Erythroblast (primary cell): Measurements from ENCODE around the gene AK3.

Experiments used
- DNase-seq, 2 experiments: peaks; one replicate each; lab custom pipeline; 2025; lab: John Stamatoyannopoulos, UW
- GATA1 ChIP-seq: IDR thresholded peaks from 2 replicates; pipeline ENCODE4 v1.6.1; 2011; ENCODE audit warnings: low read depth, mild to moderate bottlenecking, control low read depth, low read length, moderate library complexity
- POLR2A ChIP-seq: IDR thresholded peaks from 2 replicates; pipeline ENCODE4 v1.6.1; 2011; ENCODE audit warnings: mild to moderate bottlenecking, low read length

The AK3 gene

DNA sequence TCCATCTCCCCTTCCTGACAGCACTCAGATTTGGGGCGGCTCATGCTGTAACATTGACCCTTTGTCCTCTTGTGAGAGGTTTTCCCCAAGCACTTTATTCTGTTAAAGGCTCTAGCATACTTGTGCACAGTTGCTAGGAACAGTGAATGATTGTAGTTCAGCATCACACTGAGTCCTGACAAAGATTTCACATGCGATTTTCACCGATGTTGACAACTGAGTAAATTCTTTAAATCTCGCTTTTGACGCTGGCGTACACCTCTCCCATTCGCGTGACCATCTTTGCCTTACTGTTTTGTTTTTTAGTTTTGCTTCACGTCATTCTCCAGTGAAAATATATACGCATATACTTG is 60.9 kb downstream of the AK3 start:
- TF ChIP-seq POLR2A, result no peak
- no peak for TF ChIP-seq GATA1
- DNase-seq, result peak; percentile 56 to 77

DNA sequence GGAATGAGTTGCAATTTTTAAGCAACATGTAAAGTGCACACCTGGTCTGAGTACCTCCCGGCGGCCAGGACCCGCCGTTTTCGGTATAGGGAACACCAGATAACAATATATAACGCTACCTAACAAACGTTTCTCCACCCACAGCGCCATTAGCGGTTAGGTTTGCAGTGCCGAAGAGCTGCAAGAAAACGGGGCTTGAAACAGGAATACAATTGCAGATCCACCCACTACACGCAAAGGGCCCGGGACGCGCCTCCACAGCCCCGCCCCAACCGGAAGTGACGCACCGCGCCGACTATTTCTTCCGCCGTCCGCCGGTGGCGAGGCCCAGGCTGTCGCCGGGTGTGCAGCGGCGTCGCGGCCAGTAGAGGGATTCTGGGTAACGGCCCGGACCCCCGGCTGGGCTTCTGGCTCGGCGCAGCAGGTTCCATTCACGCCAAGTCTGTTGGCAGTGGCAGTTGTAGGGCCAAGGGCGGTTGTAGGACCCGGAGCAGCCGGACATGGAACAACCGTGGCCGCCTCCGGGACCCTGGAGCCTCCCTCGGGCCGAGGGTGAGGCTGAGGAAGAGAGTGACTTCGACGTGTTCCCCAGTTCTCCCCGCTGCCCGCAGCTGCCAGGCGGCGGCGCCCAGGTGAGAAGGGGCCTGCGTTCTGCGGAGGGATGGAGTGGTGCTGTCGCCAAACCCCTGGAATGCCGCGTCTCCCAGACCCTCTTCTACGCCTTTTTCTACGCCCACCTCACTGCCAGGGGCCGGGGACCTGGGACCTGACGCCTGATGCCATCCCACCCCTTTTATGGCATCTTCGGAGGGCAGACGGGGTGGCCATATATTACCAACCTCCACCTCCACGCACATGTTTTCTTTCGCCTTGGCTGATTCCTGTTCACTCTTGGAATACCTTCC is 61.5 kb downstream of the AK3 start, which contains the start of gene CDC37L1:
Gene CDC37L1 (plus strand): TSS at position 302 of the 905 bp plus-strand sequence. CDS start 199 bp downstream, at position 501.
- DNase-seq, result peak; percentile 98 to 99
- peak; percentile 99 for TF ChIP-seq POLR2A
- TF ChIP-seq GATA1, result no peak

DNA sequence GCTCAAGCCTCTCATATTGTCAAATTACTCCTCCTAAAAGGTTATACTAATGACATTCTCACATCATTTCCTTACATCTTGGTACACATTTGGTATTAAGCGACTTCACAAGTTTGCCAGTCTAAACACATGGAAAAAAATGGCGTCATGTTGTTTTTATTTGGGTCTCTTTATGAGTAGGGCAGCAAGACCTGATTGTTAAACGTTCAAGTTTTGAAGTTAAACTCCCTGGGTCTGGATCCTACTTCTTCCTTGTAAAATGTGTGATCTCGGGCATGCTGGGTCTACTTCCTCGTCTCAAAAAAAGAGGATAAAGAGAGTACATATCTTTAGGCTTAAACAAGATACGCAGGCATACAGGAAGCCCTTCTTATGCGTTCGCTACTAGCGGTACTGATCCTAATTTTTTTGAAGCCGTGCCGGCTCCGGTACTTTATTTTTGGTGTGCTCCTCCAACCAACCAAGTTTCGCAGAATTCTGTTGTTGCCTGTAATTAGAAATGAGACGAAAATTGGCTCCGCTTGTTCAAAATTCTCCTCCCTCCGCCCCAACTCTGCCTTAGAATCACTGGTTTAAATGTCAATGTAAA is 62.2 kb downstream of the AK3 start:
- TF ChIP-seq GATA1 (no peak), POLR2A (no peak)
- DNase-seq, result peak; percentile 76 to 83

DNA sequence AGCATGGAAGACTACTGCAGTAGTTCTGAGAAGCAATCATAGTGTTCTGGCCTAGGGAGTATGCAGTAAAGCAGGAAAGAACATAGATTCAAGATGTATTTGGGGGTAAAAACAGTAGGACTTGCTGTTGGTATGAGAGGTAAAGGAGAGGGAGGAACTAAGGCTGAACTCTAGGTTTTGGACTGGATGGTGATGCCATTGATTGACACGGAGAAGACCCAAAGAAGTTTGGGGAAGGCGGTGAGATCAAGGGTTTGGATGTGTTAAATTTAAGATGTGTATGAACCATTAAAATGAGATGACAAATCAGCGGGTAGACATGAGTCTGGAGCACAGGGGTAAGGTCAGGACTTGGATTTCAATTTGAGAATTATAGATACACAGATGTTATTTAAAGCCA is 63.6 kb downstream of the AK3 start:
- TF ChIP-seq POLR2A, result no peak
- TF ChIP-seq GATA1, result no peak
- DNase-seq, result no peak

DNA sequence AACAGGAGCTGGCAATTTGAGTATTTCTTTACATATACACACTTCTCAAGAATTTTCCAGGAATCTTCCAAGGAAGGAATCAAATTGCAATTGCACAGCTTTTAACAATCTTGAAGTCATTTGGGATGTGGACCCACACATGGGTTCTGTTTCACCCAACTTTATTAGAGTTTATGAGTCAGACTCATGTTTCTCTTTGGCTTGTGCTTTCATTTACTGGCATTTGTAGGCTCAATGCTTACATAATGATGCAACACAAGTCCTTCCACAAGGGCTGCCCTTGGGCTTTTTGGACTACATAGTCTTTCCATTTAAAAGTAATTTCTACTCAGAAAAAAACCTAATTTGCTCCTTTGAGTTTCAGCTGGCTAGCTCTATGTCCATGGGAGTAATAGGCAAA is 66.2 kb downstream of the AK3 start:
- no peak for TF ChIP-seq POLR2A
- no peak for TF ChIP-seq GATA1
- no peak for DNase-seq

DNA sequence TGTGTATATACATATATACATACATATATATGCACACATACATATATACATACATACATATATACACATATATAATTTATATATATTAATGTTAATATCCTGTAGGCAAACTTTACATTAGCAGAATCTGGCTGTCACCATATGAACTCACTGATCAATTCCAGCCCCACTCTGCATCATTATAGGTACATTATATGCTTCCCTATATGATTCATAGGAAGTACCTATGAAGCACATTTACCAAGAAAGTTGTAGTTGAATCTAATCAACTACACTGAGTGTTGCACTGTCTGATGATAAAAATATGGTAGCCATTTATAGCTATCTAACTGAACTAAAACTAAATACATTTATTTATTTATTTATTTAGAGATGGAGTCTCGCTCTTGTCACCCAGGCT is 69.3 kb downstream of the AK3 start:
- no peak for TF ChIP-seq POLR2A
- DNase-seq, result no peak

DNA sequence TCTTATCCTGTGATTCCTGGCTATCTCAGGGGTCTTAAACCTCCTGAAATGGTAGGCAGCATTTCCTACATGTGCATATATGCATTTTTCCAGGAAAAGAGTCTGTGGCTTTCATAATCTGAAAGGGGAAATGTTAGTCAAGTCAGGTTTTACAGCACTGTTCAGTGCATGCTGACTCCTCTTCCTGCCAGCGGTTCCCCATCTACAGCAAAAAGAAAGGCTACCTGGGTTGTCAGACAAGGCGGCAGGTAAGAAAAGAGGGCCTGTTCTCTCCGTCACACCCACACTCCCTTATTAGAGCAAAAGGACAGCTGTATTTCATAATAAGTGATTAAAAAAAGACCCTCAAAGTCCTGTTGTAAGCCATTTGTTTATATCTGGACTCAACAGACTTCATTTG is 70.4 kb downstream of the AK3 start:
- no peak for TF ChIP-seq GATA1

DNA sequence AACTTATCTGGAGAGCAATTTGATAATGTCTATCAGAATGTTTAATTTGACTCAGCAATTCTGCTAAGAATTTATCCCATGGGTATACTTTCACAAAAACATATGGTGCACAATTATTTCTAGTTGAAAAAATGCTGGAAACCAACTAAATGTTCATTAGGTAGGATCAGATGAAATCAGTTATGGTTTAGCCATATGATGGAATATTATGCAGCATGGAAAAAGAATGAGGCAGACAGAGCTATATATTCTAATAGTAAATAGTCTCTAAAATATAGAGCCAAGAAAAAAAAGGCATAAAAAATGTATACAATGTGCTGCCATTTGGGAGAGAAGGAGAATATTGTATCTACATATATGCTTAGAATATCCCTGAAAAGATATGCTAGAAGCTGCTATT is 71.1 kb downstream of the AK3 start:
- DNase-seq, result no peak
- TF ChIP-seq POLR2A (no peak), GATA1 (no peak)

More for the DNA sequence above, 70.4 kb downstream of the AK3 start:
- DNase-seq, result no peak

DNA sequence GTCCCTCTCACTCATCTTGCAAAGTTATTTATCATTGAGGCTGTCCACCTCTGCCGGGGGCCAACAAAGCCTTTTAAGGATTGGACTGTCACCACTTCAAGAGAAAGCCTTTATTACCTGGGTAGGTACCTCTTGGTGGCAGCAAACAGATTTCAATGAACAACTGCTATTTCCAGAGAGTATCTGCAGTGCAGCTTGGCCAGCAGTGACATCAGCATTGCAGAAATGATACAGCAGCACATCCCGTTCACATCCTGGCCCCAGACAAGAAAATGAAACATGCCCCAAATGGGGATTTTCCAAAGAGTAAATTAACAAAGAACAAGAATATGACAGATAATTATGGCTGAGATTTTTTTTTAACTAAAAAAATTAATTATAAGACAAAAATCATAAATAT is 72.4 kb downstream of the AK3 start:
- no peak for DNase-seq
- TF ChIP-seq GATA1 (no peak), POLR2A (no peak)

DNA sequence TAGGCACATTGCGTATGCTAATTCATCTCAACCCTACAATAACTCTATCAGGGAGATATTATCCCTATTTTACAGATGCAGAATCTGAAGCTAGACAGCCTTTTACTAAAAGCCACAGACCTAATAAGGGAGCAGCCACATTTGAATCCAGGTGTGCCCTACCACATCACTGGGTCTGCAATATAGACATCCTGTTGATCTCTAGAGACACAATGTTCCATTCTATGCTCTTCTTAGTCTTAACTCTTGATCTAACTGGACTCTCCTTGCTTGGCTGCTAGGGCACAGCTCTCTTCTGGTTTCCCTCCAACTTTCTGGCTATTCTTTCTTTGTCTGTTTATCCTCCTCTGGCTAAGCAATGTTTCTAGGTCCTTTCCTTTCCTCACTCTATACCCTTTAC is 73.3 kb downstream of the AK3 start:
- no peak for TF ChIP-seq POLR2A
- no peak for TF ChIP-seq GATA1
- DNase-seq, result no peak

DNA sequence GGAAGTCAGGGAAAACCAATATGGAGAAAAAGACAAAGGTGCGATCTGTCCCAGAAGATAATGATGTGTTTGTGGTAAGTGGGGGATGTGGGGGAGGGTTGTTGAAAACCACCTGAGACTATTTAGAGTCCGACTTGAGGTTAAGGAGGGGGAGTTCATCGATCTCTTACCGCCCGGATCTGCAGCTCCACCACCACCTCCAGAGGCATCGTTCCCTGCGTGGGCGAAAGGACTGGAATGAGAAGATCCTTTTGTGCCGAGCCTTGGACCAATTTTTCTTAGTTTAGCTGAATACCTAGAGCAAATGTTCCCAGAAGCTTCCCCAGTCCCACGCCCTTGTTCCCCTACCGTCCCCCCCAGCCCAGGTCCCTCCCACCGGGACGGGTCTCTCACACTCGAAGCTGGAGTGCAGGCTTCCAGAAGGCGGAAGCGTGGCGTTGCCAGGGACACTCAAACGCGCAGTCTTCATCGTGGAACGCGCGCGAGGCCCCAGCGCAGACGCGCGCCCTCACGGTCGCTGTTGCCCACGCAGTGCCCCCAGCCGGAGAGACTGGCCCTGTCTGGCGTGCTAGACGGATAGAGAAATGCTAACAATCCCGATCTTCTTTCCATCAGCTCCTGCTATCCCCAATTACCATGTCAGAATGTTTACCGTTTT is 74.8 kb downstream of the AK3 start, which contains the start of gene SPATA6L:
Gene SPATA6L (minus strand): TSS at position 439 of the 658 bp plus-strand sequence. CDS start 230 bp downstream, at position 209.
- peak; percentile 67 for DNase-seq
- TF ChIP-seq GATA1 (no peak), POLR2A (peak; percentile 35)

DNA sequence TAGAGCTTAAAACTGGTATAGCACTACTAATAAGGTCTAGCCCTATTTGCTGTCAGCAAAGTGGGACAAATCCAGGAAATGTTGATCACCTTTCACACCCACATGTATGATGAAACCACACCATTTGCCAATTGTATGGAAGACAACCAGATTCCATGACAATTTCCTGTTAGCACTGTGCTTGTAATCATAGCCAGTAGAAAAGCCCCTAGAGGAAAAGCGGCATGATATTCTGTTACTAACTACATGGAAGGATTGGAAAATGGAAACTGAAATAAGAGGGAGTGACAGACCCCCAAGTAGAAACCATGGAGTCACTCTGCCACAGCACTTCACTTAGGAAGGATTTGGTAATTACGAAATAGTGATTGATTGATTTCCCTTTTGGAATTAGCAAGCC is 75.6 kb downstream of the AK3 start:
- no peak for DNase-seq
- TF ChIP-seq GATA1 (no peak), POLR2A (no peak)

DNA sequence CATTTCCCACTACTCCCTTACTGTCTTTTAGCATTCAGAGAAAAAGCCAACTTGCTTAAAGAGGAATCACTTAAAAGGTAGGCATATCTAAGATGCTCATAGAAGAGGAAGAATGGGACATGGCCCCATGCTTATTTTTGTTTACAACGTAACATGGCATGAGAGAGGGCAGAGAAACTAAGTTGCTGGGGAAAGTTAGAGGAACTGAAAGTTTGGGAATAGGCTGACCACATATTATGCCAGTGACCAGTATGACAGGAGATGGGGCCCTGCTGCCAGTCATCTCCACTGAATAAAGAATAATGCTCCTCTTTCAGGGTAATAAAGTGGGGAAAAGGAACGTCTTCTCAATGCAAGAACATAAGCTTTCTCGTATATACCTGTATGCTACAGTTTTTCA is 77.0 kb downstream of the AK3 start:
- DNase-seq, result no peak
- no peak for TF ChIP-seq GATA1
- no peak for TF ChIP-seq POLR2A
